Liver (tissue), 9 donors: ENCODE measurements around the gene MUCL3. TPM values are rescaled to one million over a fixed set of nuclear protein-coding genes. Genes with fewer than 3 reads are reported as not detected.

Experiments used
- DNase-seq: peaks from one replicate; pipeline ENCODE4 v3.0.0-alpha.2; 2017; ENCODE audit warnings: low spot score
- H3K27ac ChIP-seq, 2 donors: one replicate each; pipeline ENCODE4 v1.7.0; 2013; ENCODE audit warnings: inconsistent platforms in 2 of 2, low read length in 2 of 2, control low read depth in 1 of 2, low read depth in 1 of 2, mild to moderate bottlenecking in 1 of 2
- H3K27me3 ChIP-seq, 4 donors: one replicate each; pipeline versions ENCODE4 v1.6.1 to v1.7.0; 2013; ENCODE audit warnings: low read length in 3 of 4, inconsistent platforms in 1 of 4, mild to moderate bottlenecking in 1 of 4, moderate library complexity in 1 of 4; ENCODE audit not compliant: control insufficient read depth in 4 of 4, insufficient read depth in 4 of 4
- H3K36me3 ChIP-seq, 4 donors: one replicate each; pipeline versions ENCODE4 v1.6.1 to v1.7.0; 2013; ENCODE audit warnings: low read length in 3 of 4, mild to moderate bottlenecking in 3 of 4, low read depth in 1 of 4, moderate library complexity in 1 of 4; ENCODE audit not compliant: control insufficient read depth in 4 of 4, insufficient read depth in 3 of 4
- H3K4me1 ChIP-seq, 4 donors: one replicate each; pipeline versions ENCODE4 v1.6.1 to v1.7.0; 2013; ENCODE audit warnings: low read length in 3 of 4, mild to moderate bottlenecking in 3 of 4, moderate library complexity in 1 of 4; ENCODE audit not compliant: control insufficient read depth in 4 of 4, insufficient read depth in 4 of 4
- H3K4me3 ChIP-seq, 3 donors: one replicate each; pipeline versions ENCODE4 v1.6.1 to v1.7.0; 2013; ENCODE audit warnings: low read length in 3 of 3, control low read depth in 1 of 3, low read depth in 1 of 3, mild to moderate bottlenecking in 1 of 3
- H3K9ac ChIP-seq, 2 donors: one replicate each; pipeline ENCODE4 v1.7.0; 2013; ENCODE audit warnings: low read length in 2 of 2, mild to moderate bottlenecking in 2 of 2, moderate library complexity in 2 of 2, control low read depth in 1 of 2, low read depth in 1 of 2
- H3K9me3 ChIP-seq, 4 donors: one replicate each; pipeline versions ENCODE4 v1.6.1 to v1.7.0; 2013; ENCODE audit warnings: low read length in 3 of 4; ENCODE audit not compliant: control insufficient read depth in 4 of 4
- ATF3 ChIP-seq: IDR thresholded peaks from 2 replicates; pipeline ENCODE4 v1.6.1; 2016; ENCODE audit warnings: antibody characterized with exemption
- EGR1 ChIP-seq, 2 donors: IDR thresholded peaks; 2 replicates each; pipeline ENCODE4 v1.6.1; 2016 to 2018; ENCODE audit warnings: antibody characterized with exemption in 2 of 2, low read depth in 2 of 2
- FOXA1 ChIP-seq: IDR thresholded peaks from 2 replicates; pipeline ENCODE4 v1.6.1; 2016; ENCODE audit warnings: antibody characterized with exemption
- FOXA2 ChIP-seq: IDR thresholded peaks from 2 replicates; pipeline ENCODE4 v1.6.1; 2016; ENCODE audit warnings: antibody characterized with exemption
- GABPA ChIP-seq, 2 donors: IDR thresholded peaks in 1 of 2; conservative IDR thresholded peaks in 1 of 2; 2 replicates each; pipeline ENCODE4 v1.6.1; 2016; ENCODE audit warnings: antibody characterized with exemption in 2 of 2, mild to moderate bottlenecking in 1 of 2, moderate library complexity in 1 of 2
- HNF4A ChIP-seq, 2 donors: conservative IDR thresholded peaks; 2 replicates each; pipeline ENCODE4 v1.6.1; 2016; ENCODE audit warnings: antibody characterized with exemption in 2 of 2, mild to moderate bottlenecking in 2 of 2
- HNF4G ChIP-seq: IDR thresholded peaks from 2 replicates; pipeline ENCODE4 v1.6.1; 2016; ENCODE audit warnings: antibody characterized with exemption
- JUND ChIP-seq, 2 donors: IDR thresholded peaks; 2 replicates each; pipeline ENCODE4 v1.6.1; 2016; ENCODE audit warnings: antibody characterized with exemption in 2 of 2
- NR2F2 ChIP-seq: IDR thresholded peaks from 2 replicates; pipeline ENCODE4 v1.6.1; 2016; ENCODE audit warnings: antibody characterized with exemption
- RAD21 ChIP-seq, 2 donors: IDR thresholded peaks; 2 replicates each; pipeline ENCODE4 v1.6.1; 2016; ENCODE audit warnings: antibody characterized with exemption in 2 of 2, mild to moderate bottlenecking in 2 of 2
- SP1 ChIP-seq: IDR thresholded peaks from 2 replicates; pipeline ENCODE4 v1.6.1; 2018; ENCODE audit warnings: antibody characterized with exemption, mild to moderate bottlenecking
- TAF1 ChIP-seq: conservative IDR thresholded peaks from 2 replicates; pipeline ENCODE4 v1.6.1; 2016; ENCODE audit warnings: antibody characterized with exemption, mild to moderate bottlenecking
- YY1 ChIP-seq: IDR thresholded peaks from 2 replicates; pipeline ENCODE4 v1.6.1; 2016; ENCODE audit warnings: antibody characterized with exemption, mild to moderate bottlenecking
- ZBTB33 ChIP-seq: IDR thresholded peaks from 2 replicates; pipeline ENCODE4 v1.6.1; 2016; ENCODE audit warnings: antibody characterized with exemption
- WGBS: extraction: QIAGEN DNeasy Blood & Tissue Kit; methylation state at CpG from one replicate; pipeline ENCODE4 v1.1.7; 2013; 5-methylcytosine and 5-hydroxymethylcytosine counted together
- polyA plus RNA-seq, 2 donors: library from polyadenylated mRNA; stranded (reverse) in 1 of 2; unstranded in 1 of 2; fragments of 200-250 nt in 1 of 2; fragments of >200 nt in 1 of 2; fragmentation: Nextera tagmentation in 1 of 2; extraction: Ambion mirVana in 1 of 2; gene quantifications; one replicate each; pipeline versions ENCODE4 v1.2.1 to v1.2.3, GENCODE V29; 2013 to 2015
- total RNA-seq, 2 donors: library from RNA; depleted of rRNA; stranded (reverse); fragments of >200 nt; gene quantifications; one replicate each; pipeline ENCODE4 v1.2.3, GENCODE V29; 2014
- TF ChIP-seq, protein P1 (sequence below): fragments of 150-350 bp; IDR thresholded peaks from 2 replicates; pipeline ENCODE4 v1.5.1; 2017; ENCODE audit warnings: improper control_type of control experiment, low read depth, low read length; ENCODE audit not compliant: missing input control
- TF ChIP-seq, protein P2 (sequence below): IDR thresholded peaks from 2 replicates; pipeline ENCODE4 v1.6.1; 2016; ENCODE audit warnings: antibody characterized with exemption
- TF ChIP-seq, protein P3 (sequence below): IDR thresholded peaks from 2 replicates; pipeline ENCODE4 v1.6.1; 2016; ENCODE audit warnings: antibody characterized with exemption, mild to moderate bottlenecking
- donor health status: healthy.
- donor health status: healthy.
- donor health status: healthy.
- donor health status: healthy.
- donor health status: healthy.

The MUCL3 gene
- total and polyA plus RNA-seq, 4 donors = under 0.01 TPM; not detected in 3

- no peak for DNase-seq
- H3K9ac ChIP-seq = no peak overlapping the region
- WGBS = 84% methylated on average over 6 of the region's 6 CpGs
- TF ChIP-seq JUND (IDR thresholded peaks at IDR 0.05) (no peak), HNF4A (conservative IDR thresholded peaks at IDR 0.05) (no peak), TAF1 (no peak), SP1 (no peak), YY1 (no peak), NR2F2 (no peak), FOXA2 (no peak), FOXA1 (no peak), HNF4G (no peak), RAD21 (IDR thresholded peaks at IDR 0.05) (no peak)
- TF ChIP-seq, protein P1, sequence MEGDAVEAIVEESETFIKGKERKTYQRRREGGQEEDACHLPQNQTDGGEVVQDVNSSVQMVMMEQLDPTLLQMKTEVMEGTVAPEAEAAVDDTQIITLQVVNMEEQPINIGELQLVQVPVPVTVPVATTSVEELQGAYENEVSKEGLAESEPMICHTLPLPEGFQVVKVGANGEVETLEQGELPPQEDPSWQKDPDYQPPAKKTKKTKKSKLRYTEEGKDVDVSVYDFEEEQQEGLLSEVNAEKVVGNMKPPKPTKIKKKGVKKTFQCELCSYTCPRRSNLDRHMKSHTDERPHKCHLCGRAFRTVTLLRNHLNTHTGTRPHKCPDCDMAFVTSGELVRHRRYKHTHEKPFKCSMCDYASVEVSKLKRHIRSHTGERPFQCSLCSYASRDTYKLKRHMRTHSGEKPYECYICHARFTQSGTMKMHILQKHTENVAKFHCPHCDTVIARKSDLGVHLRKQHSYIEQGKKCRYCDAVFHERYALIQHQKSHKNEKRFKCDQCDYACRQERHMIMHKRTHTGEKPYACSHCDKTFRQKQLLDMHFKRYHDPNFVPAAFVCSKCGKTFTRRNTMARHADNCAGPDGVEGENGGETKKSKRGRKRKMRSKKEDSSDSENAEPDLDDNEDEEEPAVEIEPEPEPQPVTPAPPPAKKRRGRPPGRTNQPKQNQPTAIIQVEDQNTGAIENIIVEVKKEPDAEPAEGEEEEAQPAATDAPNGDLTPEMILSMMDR = no peak
- TF ChIP-seq, protein P2, sequence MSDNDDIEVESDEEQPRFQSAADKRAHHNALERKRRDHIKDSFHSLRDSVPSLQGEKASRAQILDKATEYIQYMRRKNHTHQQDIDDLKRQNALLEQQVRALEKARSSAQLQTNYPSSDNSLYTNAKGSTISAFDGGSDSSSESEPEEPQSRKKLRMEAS = no peak
- TF ChIP-seq, protein P3, sequence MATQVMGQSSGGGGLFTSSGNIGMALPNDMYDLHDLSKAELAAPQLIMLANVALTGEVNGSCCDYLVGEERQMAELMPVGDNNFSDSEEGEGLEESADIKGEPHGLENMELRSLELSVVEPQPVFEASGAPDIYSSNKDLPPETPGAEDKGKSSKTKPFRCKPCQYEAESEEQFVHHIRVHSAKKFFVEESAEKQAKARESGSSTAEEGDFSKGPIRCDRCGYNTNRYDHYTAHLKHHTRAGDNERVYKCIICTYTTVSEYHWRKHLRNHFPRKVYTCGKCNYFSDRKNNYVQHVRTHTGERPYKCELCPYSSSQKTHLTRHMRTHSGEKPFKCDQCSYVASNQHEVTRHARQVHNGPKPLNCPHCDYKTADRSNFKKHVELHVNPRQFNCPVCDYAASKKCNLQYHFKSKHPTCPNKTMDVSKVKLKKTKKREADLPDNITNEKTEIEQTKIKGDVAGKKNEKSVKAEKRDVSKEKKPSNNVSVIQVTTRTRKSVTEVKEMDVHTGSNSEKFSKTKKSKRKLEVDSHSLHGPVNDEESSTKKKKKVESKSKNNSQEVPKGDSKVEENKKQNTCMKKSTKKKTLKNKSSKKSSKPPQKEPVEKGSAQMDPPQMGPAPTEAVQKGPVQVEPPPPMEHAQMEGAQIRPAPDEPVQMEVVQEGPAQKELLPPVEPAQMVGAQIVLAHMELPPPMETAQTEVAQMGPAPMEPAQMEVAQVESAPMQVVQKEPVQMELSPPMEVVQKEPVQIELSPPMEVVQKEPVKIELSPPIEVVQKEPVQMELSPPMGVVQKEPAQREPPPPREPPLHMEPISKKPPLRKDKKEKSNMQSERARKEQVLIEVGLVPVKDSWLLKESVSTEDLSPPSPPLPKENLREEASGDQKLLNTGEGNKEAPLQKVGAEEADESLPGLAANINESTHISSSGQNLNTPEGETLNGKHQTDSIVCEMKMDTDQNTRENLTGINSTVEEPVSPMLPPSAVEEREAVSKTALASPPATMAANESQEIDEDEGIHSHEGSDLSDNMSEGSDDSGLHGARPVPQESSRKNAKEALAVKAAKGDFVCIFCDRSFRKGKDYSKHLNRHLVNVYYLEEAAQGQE = no peak
- H3K27me3 ChIP-seq = peaks cover 0 to 5% (median 0%) of the 10 kb centered on the region in 4 donors
- H3K4me3 ChIP-seq = no peak overlapping the region
- no peak overlapping the region for H3K27ac ChIP-seq
- H3K4me1 ChIP-seq = no peaks in the 10 kb centered on the region
- no peaks in the 10 kb centered on the region for H3K36me3 ChIP-seq
- peaks cover 0 to 3% (median 1%) of the 10 kb centered on the region in 4 donors for H3K9me3 ChIP-seq
These were observed 8.0 kb upstream of the MUCL3 start for GRCh38 chr6:30932665-30933365.

DNA sequence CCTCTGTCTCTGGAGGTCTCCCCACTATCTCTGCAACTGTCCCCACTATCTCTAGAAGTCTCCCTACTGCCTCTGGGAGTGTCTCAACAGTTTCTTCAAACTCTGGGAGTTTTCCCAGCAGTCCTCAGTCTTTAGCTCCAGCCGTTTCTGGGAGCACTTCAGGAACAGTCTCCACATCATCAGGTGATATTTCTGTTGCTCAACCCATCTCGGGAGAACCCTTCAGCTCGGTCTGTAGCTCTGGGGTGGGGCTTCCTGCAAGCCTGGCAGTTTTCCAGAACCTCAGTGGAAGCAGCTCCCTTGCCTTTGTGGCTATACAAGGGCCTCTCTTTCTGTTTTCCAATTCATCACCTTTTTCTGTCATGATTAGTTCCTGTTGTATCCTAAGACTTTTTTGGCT is 5.8 kb upstream of the MUCL3 start:
- Histone ChIP-seq H3K9ac (no peak overlapping the region), H3K36me3 (no peaks in the 10 kb centered on the region), H3K4me3 (no peak overlapping the region), H3K9me3 (no peaks in the 10 kb centered on the region), H3K27ac (no peak overlapping the region), H3K27me3 (peaks cover 0 to 5% (median 1%) of the 10 kb centered on the region in 4 donors), H3K4me1 (no peaks in the 10 kb centered on the region)
- 45% methylated on average over 3 of the region's 3 CpGs for WGBS
- no peak for DNase-seq
- TF ChIP-seq, protein P1 = no peak
- TF ChIP-seq, protein P3 = no peak
- TF ChIP-seq YY1 (no peak), ZBTB33 (no peak), NR2F2 (no peak), ATF3 (no peak), GABPA (IDR thresholded peaks at IDR 0.05 in 1 of 2, conservative IDR thresholded peaks at IDR 0.05 in 1 of 2) (no peak), FOXA1 (no peak), RAD21 (IDR thresholded peaks at IDR 0.05) (no peak), HNF4G (no peak), EGR1 (IDR thresholded peaks at IDR 0.05; ENCODE audit: low read depth in 2 of 2) (no peak)
- TF ChIP-seq, protein P2 = no peak
